Neuronal stem cell (in vitro differentiated cells): ENCODE results near the gene VSTM2L. TPM values are rescaled to one million over a fixed set of nuclear protein-coding genes. Genes with fewer than 3 reads are reported as not detected.
"Not testable (repeated sequence)": the region's sequence is repeated elsewhere in the genome, so short reads cannot be mapped to it uniquely, and the experiment has no call there.

Experiments
- DNase-seq: peaks from one replicate; pipeline ENCODE4 v3.0.0-alpha.2; 2013; ENCODE audit warnings: low spot score
- H2AFZ ChIP-seq: one replicate; pipeline ENCODE4 v1.6.1; 2013; ENCODE audit warnings: mild to moderate bottlenecking, low read length, inconsistent platforms
- H2AK5ac ChIP-seq: 2 replicates; pipeline ENCODE4 v1.6.1; 2013; ENCODE audit warnings: low read depth, mild to moderate bottlenecking, inconsistent platforms, low read length, moderate library complexity, mixed read lengths
- H2BK120ac ChIP-seq: 2 replicates; pipeline ENCODE4 v1.6.1; 2013; ENCODE audit warnings: low read depth, mild to moderate bottlenecking, inconsistent platforms, low read length, moderate library complexity, mixed read lengths
- H2BK12ac ChIP-seq: one replicate; pipeline ENCODE4 v1.6.1; 2013; ENCODE audit warnings: low read length, inconsistent platforms
- H2BK15ac ChIP-seq: 2 replicates; pipeline ENCODE4 v1.6.1; 2013; ENCODE audit warnings: mild to moderate bottlenecking, low read length, inconsistent platforms, mixed read lengths
- H2BK5ac ChIP-seq: one replicate; pipeline ENCODE4 v1.6.1; 2013; ENCODE audit warnings: inconsistent platforms, mild to moderate bottlenecking, low read length, moderate library complexity
- H3K14ac ChIP-seq: one replicate; pipeline ENCODE4 v1.6.1; 2013; ENCODE audit warnings: low read length, inconsistent platforms
- H3K18ac ChIP-seq: 2 replicates; pipeline ENCODE4 v1.6.1; 2013; ENCODE audit warnings: low read length, inconsistent platforms
- H3K23ac ChIP-seq: 2 replicates; pipeline ENCODE4 v1.6.1; 2013; ENCODE audit warnings: low read depth, mild to moderate bottlenecking, mixed read lengths, low read length, inconsistent platforms; ENCODE audit not compliant: poor library complexity
- H3K27ac ChIP-seq: replicated peaks from 3 replicates; pipeline ENCODE4 v1.5.1; 2013; ENCODE audit warnings: low read length, inconsistent platforms
- H3K27me3 ChIP-seq, 3 experiments: 2 replicates each; pipeline ENCODE4 v1.6.1; 2013; ENCODE audit warnings: low read length in 3 of 3, mild to moderate bottlenecking in 2 of 3, inconsistent platforms in 1 of 3, low read depth in 1 of 3, mixed read lengths in 1 of 3, moderate library complexity in 1 of 3; ENCODE audit not compliant: control insufficient read depth in 3 of 3, insufficient read depth in 3 of 3
- H3K36me3 ChIP-seq, 2 donors: replicated peaks in 1 of 2; 2 replicates each; pipeline ENCODE4 v1.6.1; 2013; ENCODE audit warnings: low read length in 2 of 2; ENCODE audit not compliant: control insufficient read depth in 2 of 2, insufficient read depth in 2 of 2
- H3K4ac ChIP-seq: 2 replicates; pipeline ENCODE4 v1.6.1; 2013; ENCODE audit warnings: inconsistent platforms, mild to moderate bottlenecking, low read length, moderate library complexity
- H3K4me1 ChIP-seq, 2 donors: 1 replicate in 1 of 2; 2 replicates in 1 of 2; pipeline ENCODE4 v1.6.1; 2013; ENCODE audit warnings: low read length in 2 of 2, low read depth in 1 of 2; ENCODE audit not compliant: control insufficient read depth in 2 of 2, insufficient read depth in 1 of 2
- H3K4me2 ChIP-seq: one replicate; pipeline ENCODE4 v1.6.1; 2013; ENCODE audit warnings: mild to moderate bottlenecking, low read length, inconsistent platforms; ENCODE audit not compliant: insufficient read depth, poor library complexity, severe bottlenecking
- H3K4me3 ChIP-seq, 2 donors: 2 replicates each; pipeline ENCODE4 v1.5.1; 2013; ENCODE audit warnings: low read length in 2 of 2, mild to moderate bottlenecking in 2 of 2, inconsistent platforms in 1 of 2, moderate library complexity in 1 of 2
- H3K79me1 ChIP-seq: one replicate; pipeline ENCODE4 v1.6.1; 2013; ENCODE audit warnings: low read depth, mild to moderate bottlenecking, inconsistent platforms, low read length, moderate library complexity
- H3K9ac ChIP-seq: one replicate; pipeline ENCODE4 v1.6.1; 2013; ENCODE audit warnings: mild to moderate bottlenecking, low read depth, low read length, inconsistent platforms; ENCODE audit not compliant: poor library complexity
- H3K9me3 ChIP-seq, 2 donors: replicated peaks in 1 of 2; 2 replicates each; pipeline versions ENCODE3 to v1.6.1; 2013; ENCODE audit warnings: low read length in 2 of 2, mild to moderate bottlenecking in 2 of 2, inconsistent platforms in 1 of 2, low read depth in 1 of 2, mixed read lengths in 1 of 2, moderate library complexity in 1 of 2; ENCODE audit not compliant: control insufficient read depth in 2 of 2, insufficient read depth in 1 of 2
- H4K8ac ChIP-seq: one replicate; pipeline ENCODE4 v1.6.1; 2013; ENCODE audit warnings: low read depth, mild to moderate bottlenecking, inconsistent platforms, low read length, moderate library complexity
- H4K91ac ChIP-seq: one replicate; pipeline ENCODE4 v1.6.1; 2013; ENCODE audit warnings: low read length, low read depth, mild to moderate bottlenecking, inconsistent platforms; ENCODE audit not compliant: poor library complexity
- WGBS, 2 donors: extraction: QIAGEN DNeasy Blood & Tissue Kit; methylation state at CpG; one replicate each; pipeline ENCODE4 v1.1.7; 2013; ENCODE audit warnings: missing lambda C conversion rate in 2 of 2, mixed read lengths in 1 of 2; ENCODE audit not compliant: insufficient read length in 2 of 2, insufficient replicate concordance in 1 of 2; ENCODE audit errors: extremely low coverage in 2 of 2; 5-methylcytosine and 5-hydroxymethylcytosine counted together
- polyA plus RNA-seq, 2 experiments: library from polyadenylated mRNA; stranded (reverse); fragments of 200-250 nt; gene quantifications; one replicate each; pipeline ENCODE4 v1.2.3, GENCODE V29; 2013

VSTM2L gene, protein sequence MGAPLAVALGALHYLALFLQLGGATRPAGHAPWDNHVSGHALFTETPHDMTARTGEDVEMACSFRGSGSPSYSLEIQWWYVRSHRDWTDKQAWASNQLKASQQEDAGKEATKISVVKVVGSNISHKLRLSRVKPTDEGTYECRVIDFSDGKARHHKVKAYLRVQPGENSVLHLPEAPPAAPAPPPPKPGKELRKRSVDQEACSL
- polyA plus RNA-seq (2013, experiment 1 of 2) = 9.1 TPM
- polyA plus RNA-seq (2013, experiment 2 of 2) = 8.0 TPM

DNA sequence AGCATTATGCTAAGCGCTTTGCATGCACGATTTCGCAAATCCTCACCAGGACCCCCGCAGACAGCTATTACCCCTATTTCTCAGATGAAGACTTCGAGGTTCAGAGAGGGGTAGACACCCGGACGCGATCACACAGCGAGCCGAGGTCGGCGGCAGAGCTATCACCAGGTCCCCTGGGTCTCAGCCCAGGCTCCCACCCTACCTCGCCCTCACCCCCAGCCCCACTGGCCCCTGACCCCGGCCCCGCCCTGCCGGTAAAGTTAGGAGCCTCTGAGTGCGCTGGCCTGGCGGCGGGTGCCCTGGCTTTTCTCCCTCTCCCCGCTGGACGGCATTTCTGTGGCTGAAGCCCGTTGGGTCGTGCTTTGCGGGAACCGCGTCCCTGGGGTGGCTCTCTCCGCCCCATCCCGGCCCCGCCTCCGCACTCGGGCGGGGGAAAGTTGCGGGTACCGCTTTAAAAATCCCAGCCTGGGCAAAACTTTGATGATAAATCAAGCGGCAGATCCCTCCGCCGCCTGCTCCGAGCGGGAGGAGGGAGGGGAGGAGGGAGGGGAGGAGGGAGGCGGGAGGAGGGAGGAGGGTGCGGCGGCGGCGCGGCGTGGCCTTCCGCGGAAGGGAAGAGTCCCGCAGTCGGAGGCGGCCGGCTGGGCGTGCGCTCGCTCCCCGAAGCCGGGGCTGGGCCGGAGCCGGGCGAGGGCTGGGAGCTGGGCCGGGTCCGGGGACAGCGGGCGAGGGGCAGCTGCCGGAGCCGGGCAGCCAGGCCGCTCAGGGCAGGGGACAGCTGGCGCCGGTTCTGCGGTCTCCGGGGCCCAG lies at the start of gene VSTM2L:
TSS of gene VSTM2L (plus strand) at position 624 of the 810 bp plus-strand sequence. CDS start 224 bp downstream, outside the sequence.
- peak within 1 kb of the TSS; percentile 79 for H3K9ac ChIP-seq
- H3K18ac ChIP-seq = peak within 1 kb of the TSS; percentile 91
- H2AK5ac ChIP-seq = peak within 1 kb of the TSS; percentile 84
- no peak for DNase-seq
- no peaks in the 10 kb centered on the region for H3K36me3 ChIP-seq
- H3K9me3 ChIP-seq = no peaks in the 10 kb centered on the region
- peaks cover 0 to 12% (median 0%) of the 10 kb centered on the region in 3 experiments for H3K27me3 ChIP-seq
- peak within 1 kb of the TSS; percentile 45 to 78 for H3K4me3 ChIP-seq
- H3K4ac ChIP-seq = peak within 1 kb of the TSS; percentile 2
- H2BK120ac ChIP-seq = peak within 1 kb of the TSS; percentile 35
- peak within 1 kb of the TSS; percentile 90 for H3K23ac ChIP-seq
- H3K4me1 ChIP-seq = peaks cover 8 to 22% of the 10 kb centered on the region in 2 donors
- H3K14ac ChIP-seq = peak within 1 kb of the TSS; percentile 85
- H2BK5ac ChIP-seq = peak within 1 kb of the TSS; percentile 78
- H2BK12ac ChIP-seq = peak within 1 kb of the TSS; percentile 96
- H2AFZ ChIP-seq = peak within 1 kb of the TSS; percentile 90
- peak within 1 kb of the TSS; percentile 100 for H4K8ac ChIP-seq
- peak within 1 kb of the TSS; percentile 56 for H4K91ac ChIP-seq
- H3K27ac ChIP-seq = no peak within 1 kb of the TSS
- peak within 1 kb of the TSS; percentile 82 for H3K4me2 ChIP-seq
- peak within 1 kb of the TSS; percentile 72 for H2BK15ac ChIP-seq
- no peaks in the 10 kb centered on the region for H3K79me1 ChIP-seq
- no CpG with 5 or more reads among the region's 71 CpGs for WGBS, 2 donors

DNA sequence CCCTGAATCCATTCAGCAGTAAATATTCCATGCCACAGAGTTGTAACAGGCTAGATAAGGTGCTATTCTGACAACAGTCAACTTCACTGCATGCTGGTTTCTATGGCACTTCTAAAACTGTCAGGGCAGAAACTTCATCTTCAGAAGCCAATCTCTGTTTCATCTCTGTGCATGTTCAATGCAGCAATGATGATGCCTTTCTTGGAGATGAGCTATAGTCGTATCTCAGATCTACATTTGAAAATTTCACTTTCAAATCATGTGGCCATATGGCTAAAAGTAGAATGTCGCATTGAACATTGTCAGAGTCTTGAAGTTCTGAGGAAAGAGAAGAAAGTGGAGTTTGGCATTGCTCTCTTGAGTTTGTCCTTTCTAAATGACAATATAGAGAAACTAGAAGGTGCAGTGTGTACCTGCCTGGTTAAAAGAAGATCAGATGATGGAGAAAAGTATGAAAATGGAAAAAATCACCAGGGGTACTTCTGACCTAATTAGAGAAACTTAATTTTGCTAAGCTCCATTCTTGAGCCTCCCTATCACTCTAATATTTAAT lies 49.0 kb upstream of the VSTM2L start:
- Histone ChIP-seq H4K91ac (no peak overlapping the region), H3K9me3 (peaks cover 0 to 3% of the 10 kb centered on the region in 2 donors), H2BK12ac (no peak overlapping the region), H2BK120ac (no peak overlapping the region), H3K4ac (no peak overlapping the region), H3K79me1 (no peaks in the 10 kb centered on the region), H2AK5ac (no peak overlapping the region), H3K14ac (no peak overlapping the region), H2AFZ (no peak overlapping the region), H3K4me3 (no peak overlapping the region), H3K36me3 (peaks cover 7 to 27% of the 10 kb centered on the region in 2 donors), H3K23ac (no peak overlapping the region), H2BK15ac (no peak overlapping the region), H2BK5ac (no peak overlapping the region), H3K27me3 (no peaks in the 10 kb centered on the region), H3K18ac (no peak overlapping the region), H3K27ac (no peak overlapping the region), H3K4me2 (no peak overlapping the region), H3K4me1 (no peaks in the 10 kb centered on the region), H4K8ac (no peak overlapping the region), H3K9ac (no peak overlapping the region)
- DNase-seq = no peak
- WGBS, 2 donors = no CpG with 5 or more reads among the region's 2 CpGs

DNA sequence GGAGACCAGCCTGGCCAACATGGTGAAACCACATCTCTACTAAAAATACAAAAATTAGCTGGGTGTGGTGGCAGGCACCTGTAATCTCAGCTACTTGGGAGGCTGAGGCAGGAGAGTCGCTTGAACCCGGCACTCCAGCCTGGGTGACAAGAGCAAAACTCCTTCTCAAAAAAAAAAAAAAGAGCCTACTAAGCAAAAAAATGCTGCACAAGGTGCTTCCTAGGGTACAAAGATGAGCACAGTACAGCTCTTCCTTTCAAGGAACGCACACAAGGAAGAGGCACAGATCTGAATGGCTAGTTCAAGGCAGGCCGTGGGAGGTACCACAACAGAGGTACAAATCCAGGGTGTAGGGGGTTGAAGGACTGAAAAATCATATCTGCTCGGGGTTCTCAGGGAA lies 46.9 kb upstream of the VSTM2L start:
- H2AFZ ChIP-seq, H3K14ac ChIP-seq, H2BK12ac ChIP-seq, DNase-seq, H3K23ac ChIP-seq, H3K4me3 ChIP-seq, H3K27ac ChIP-seq, H2BK15ac ChIP-seq, H2AK5ac ChIP-seq, H3K18ac ChIP-seq, H3K4me2 ChIP-seq, H4K91ac ChIP-seq, H3K27me3 ChIP-seq, H3K4ac ChIP-seq, H3K79me1 ChIP-seq, H2BK5ac ChIP-seq, H4K8ac ChIP-seq, H2BK120ac ChIP-seq, H3K9ac ChIP-seq, H3K4me1 ChIP-seq: not testable (repeated sequence)
- WGBS, 2 donors = no CpG with 5 or more reads among the region's 5 CpGs
- peaks cover 10 to 37% of the 10 kb centered on the region in 2 donors for H3K36me3 ChIP-seq
- peaks cover 3 to 15% of the 10 kb centered on the region in 2 donors for H3K9me3 ChIP-seq
